ENCODE measurements around the gene CGB8.

The CGB8 gene

DNA sequence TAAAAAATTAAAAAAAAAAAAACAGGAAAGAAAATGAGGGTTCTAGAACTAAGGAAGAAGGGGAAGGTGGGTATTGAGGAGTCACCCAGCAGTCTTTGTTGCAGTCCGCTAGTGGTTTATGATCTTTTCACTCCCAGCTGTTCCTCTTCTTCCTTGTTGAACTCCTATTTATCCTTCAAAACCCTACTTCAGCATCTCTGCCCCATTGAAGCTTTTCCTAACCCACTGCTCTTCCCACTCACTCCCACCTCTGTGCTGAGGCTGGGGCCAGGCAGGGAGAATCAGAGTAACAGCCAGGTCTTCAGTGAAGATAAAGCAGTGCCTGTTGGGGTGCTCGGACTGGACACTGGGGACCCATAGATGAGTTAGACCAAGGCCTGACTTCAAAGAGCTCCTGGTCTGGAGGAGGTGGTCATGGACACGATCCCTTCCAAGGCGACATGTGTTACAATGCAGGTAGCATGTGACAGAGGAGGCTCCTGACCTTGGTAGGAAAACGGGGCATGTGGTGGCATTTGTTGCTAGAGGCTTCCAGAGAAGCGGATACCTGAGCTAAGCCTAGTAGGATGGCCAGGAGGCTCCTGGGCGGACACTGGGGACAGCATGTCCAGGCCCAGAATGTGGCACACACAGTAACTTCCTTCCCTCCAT is 43.8 kb downstream of the CGB8 start:
- no peak for DNase-seq

DNA sequence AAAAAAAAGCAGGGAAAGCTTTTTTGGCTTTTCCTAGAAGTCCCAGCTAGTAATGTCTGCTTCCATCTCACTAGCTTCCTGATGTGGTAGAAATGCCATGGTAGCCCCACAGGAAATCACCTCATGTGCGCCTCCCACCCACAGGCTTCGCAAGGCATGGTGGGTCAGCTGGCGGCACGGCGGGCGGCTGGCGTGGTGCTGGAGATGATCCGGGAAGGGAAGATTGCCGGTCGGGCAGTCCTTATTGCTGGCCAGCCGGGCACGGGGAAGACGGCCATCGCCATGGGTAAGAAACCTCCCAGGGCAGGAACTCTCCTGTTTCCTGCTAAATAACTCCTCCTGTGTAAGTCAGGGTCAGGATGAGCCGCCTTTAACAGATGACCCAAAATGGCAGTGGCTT is 44.8 kb downstream of the CGB8 start:
- no peak for DNase-seq

DNA sequence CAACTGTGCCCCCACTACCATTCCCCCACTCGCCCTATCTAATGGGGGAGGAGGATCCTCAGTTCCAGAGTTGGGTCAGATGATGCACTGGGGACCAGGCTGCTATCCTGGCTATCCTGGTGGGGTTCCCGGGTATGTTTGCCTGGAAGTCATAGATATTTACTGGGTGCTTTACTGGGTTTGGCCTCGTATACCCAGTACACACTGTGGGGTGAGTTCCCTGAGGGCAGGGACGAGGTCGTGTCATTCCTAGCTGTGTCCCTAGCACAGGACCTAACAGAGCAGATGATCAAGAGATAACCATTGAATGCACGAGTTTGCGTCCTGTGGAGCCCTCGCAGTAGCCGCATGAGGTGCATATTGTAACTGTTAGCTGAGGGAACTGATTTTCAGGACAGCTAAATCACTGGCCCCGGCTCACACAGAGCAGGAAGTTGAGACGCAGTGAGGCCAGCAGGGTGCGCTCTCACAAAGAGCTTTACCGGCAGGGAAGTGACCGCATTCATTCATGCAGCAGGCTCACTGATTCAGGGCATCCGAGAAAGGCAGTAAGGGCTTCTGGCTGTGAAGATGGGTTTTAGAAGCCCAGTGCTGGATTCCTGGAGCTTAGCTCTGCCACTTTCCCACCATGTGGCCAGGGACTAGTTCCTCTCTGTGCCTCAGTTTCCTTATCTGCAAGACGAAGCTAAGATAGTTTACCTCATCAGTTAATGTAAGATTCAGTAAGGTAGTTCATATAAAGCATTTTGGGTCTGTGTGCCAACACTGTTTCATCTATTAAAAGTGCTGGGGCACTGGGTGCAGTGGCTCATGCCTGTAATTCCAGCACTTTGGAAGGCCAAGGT is 49.2 kb downstream of the CGB8 start:
- no peak for DNase-seq

DNA sequence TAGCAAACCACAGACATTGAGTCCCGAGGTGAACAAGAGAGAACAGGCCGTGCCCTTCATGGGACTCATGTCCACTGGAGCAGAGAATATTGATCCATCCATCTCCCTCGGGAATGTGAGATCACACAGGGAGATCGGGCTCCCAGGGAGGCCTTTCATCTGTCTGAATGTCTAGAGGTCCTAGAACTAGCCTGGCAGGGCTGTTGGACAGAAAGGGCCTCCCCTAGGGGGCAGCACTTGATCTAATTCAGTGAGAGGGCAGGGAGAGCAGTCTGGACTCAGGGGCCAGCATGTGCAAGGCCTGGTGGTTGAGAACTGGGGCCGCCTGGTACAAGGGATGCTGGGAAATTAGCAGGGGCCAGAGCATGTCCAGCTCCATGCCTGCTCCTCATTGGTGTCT is 50.9 kb downstream of the CGB8 start:
- no peak for DNase-seq
